Activated CD8-positive, alpha-beta memory T cell treated with anti-CD3 and anti-CD28 coated beads, Interleukin-2, amount 10 ng/mL, durations not matched to agents 7 days and 5 days (primary cell): ENCODE results near the gene ONECUT2. TPM values are rescaled to one million over a fixed set of nuclear protein-coding genes. Genes with fewer than 3 reads are reported as not detected.
"Not testable (repeated sequence)": the region's sequence is repeated elsewhere in the genome, so short reads cannot be mapped to it uniquely, and the experiment has no call there.

Experiments
- ATAC-seq: fragments of 150-1000 bp; cut with Tn5 transposase; one replicate; pipeline ENCODE4 v1.10.0; 2021; ENCODE audit warnings: moderate library complexity
- CTCF ChIA-PET: fragments of 350-600 bp; sonication (Branson Sonifier 250); formaldehyde crosslinking; loops from one replicate; lab custom pipeline; 2021; ENCODE audit warnings: antibody characterized with exemption; lab: Charles Lee
- DNase-seq: peaks from one replicate; pipeline ENCODE4 v3.0.0-alpha.2; 2020
- H3K27ac Mint-ChIP-seq: one replicate; pipeline ENCODE4 v1.8.0; 2021; ENCODE audit warnings: mild to moderate bottlenecking, mixed read lengths
- H3K27me3 Mint-ChIP-seq: one replicate; pipeline ENCODE4 v1.8.0; 2021; ENCODE audit warnings: mixed read lengths
- H3K36me3 Mint-ChIP-seq: one replicate; pipeline ENCODE4 v1.8.0; 2021; ENCODE audit warnings: mild to moderate bottlenecking, mixed read lengths
- H3K4me1 Mint-ChIP-seq: one replicate; pipeline ENCODE4 v1.8.0; 2021; ENCODE audit warnings: mixed read lengths
- H3K4me3 Mint-ChIP-seq: one replicate; pipeline ENCODE4 v1.8.0; 2021; ENCODE audit warnings: mild to moderate bottlenecking, moderate library complexity, mixed read lengths
- H3K9me3 Mint-ChIP-seq: one replicate; pipeline ENCODE4 v1.8.0; 2022; ENCODE audit warnings: low read depth, mixed read lengths
- total RNA-seq, 2 experiments: library from RNA; stranded (reverse); gene quantifications; one replicate each; pipeline ENCODE4 v1.2.3, GENCODE V29; 2021

Gene ONECUT2
- not detected for total RNA-seq

DNA sequence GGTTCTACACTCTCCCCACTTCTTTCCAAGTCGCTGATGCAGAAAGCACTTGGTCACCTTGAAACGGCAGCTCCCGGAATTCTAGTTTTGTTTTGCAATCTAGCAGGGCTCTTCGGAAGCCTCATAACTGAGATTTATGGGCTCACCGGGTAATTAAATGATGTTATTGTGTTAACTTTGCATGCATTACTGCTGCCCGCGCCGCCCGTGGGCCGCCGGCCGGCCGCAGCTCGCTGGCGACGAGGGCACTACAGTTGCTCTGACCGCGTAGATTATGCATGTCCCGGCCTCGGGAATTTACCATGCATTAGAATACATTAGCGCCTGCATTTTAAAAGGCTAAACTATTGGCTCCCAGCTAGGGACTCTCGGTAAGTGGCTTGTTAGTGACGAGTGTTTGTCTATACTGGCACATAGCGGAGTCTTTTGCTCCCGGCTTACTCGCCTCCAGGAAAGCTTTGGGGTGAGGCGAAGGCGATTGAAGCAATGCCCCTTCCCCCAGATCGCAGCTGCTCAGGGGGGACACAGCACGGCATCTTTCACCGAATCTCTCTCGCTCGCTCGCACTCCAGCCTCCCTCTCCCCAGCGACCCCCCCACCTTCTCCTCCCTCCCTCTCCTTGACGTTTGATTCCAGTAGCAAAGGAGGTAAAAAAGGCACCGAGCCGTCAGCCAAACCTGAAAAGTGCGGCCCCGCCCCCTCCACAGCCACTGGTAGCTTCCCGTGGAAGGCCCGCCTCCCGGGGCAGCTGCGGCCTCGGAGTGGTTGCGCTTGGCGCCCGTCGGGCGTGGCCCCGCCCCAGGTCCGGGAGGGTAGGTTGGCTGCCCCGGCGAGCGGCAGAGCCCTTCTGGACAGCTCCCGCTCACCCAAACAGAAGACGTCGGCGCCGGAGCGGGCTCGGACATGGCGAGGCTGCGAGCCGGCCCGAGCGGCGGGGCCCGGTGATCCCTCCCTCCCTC, at the start of gene ONECUT2:
Gene ONECUT2 (plus strand): TSS at position 839 of the 959 bp plus-strand sequence. CDS start 343 bp downstream, outside the sequence.
- CTCF ChIA-PET: interaction anchor here (0.9 kb wide), 1 partner anchor 9 kb away, joined by 3 read pairs; no protein-coding TSS in a partner anchor
- peak within 1 kb of the TSS; percentile 44 for H3K4me3 Mint-ChIP-seq
- H3K4me1 Mint-ChIP-seq: peaks cover 15% of the 10 kb centered on the region
- ATAC-seq (peak; percentile 75), DNase-seq (peak; percentile 64)
- H3K27ac Mint-ChIP-seq: peak within 1 kb of the TSS; percentile 61
- no peaks in the 10 kb centered on the region for H3K9me3 Mint-ChIP-seq
- peaks cover 9% of the 10 kb centered on the region for H3K36me3 Mint-ChIP-seq
- peaks cover 90% of the 10 kb centered on the region for H3K27me3 Mint-ChIP-seq

DNA sequence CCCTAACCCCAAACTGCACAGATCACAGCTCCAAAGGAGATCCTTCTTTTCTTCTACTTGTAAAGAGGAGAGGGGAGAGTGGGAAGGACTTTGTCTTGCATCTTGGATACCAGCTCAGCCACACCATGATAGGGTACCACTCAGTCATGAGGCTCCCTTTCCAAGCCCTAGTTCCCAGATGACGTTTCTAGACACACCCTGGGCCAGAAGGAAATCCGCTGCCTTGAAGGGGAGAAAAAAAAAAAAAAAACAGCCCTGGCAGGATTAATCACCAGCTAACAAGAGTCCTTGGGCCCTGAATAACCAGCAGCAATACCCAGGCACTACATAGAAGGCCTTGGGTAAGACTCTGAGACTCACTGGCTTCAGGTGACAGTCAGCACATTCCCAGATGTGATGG, 45.9 kb upstream of the ONECUT2 start:
- H3K4me3 Mint-ChIP-seq: no peak overlapping the region
- CTCF ChIA-PET: no interaction called here
- peaks cover 3% of the 10 kb centered on the region for H3K27me3 Mint-ChIP-seq
- DNase-seq: no peak
- H3K4me1 Mint-ChIP-seq: no peaks in the 10 kb centered on the region
- no peak for ATAC-seq
- no peaks in the 10 kb centered on the region for H3K36me3 Mint-ChIP-seq
- H3K9me3 Mint-ChIP-seq: no peaks in the 10 kb centered on the region
- H3K27ac Mint-ChIP-seq: no peak overlapping the region

DNA sequence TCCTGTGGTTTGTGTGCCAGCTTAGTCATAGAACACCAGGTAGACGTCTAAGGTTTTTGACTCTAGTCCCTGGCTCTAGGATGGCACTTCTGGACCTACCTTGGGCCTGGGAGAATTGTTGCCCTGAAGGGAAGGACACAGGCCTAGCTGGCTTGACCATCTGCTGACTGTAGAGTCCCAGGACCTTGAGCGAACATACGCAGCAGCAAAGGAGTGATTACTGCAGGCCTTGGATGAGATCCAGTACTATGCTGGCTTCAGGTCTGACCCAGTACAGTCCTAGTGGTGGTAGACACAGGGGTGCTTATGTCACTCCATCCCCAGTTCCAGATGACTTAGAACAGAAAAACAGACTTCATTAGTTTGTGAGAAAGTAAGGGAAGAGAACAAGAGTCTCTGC, 45.1 kb upstream of the ONECUT2 start:
- DNase-seq (no peak), ATAC-seq (no peak)
- Mint-ChIP-seq H3K4me1 (no peaks in the 10 kb centered on the region), H3K36me3 (no peaks in the 10 kb centered on the region), H3K27me3 (peaks cover 3% of the 10 kb centered on the region), H3K4me3 (no peak overlapping the region), H3K9me3 (no peaks in the 10 kb centered on the region), H3K27ac (no peak overlapping the region)
- CTCF ChIA-PET: no interaction called here

DNA sequence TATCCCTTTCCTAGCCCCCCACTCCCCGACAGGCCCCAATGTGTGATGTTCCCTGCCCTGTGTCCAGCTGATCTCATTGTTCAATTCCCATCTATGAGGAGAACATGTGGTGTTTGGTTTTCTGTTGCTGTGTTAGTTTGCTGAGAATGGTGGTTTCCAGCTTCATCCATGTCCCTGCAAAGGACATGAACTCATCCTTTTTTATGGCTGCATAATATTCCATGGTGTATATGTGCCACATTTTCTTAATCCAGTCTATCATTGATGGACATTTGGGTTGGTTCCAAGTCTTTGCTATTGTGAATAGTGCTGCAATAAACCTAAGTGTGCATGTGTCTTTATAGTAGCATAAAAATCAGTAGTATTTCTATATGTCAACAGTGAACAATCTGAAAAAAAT, 40.4 kb upstream of the ONECUT2 start:
- H3K27ac Mint-ChIP-seq, H3K4me3 Mint-ChIP-seq, DNase-seq, H3K36me3 Mint-ChIP-seq, H3K9me3 Mint-ChIP-seq, H3K4me1 Mint-ChIP-seq, ATAC-seq, CTCF ChIA-PET, H3K27me3 Mint-ChIP-seq: not testable (repeated sequence)

DNA sequence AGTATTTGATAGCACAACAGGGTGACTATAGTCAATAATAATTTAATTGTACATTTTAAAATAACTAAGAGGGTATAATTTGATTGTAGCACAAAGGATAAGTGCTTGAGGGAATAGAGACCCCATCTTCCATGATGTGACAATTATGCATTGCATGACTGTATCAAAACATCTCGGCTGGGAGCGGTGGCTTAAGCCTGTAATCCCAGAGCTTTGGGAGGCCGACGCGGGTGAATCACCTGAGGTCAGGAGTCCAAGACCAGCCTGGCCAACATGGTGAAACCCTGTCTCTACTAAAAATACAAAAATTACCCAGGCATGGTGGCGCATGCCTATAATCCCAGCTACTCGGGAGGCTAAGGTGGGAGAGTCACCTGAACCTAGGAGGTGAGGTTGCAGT, 38.3 kb upstream of the ONECUT2 start:
- H3K36me3 Mint-ChIP-seq, H3K9me3 Mint-ChIP-seq, H3K4me1 Mint-ChIP-seq, H3K27ac Mint-ChIP-seq, H3K4me3 Mint-ChIP-seq, DNase-seq, CTCF ChIA-PET, ATAC-seq, H3K27me3 Mint-ChIP-seq: not testable (repeated sequence)

DNA sequence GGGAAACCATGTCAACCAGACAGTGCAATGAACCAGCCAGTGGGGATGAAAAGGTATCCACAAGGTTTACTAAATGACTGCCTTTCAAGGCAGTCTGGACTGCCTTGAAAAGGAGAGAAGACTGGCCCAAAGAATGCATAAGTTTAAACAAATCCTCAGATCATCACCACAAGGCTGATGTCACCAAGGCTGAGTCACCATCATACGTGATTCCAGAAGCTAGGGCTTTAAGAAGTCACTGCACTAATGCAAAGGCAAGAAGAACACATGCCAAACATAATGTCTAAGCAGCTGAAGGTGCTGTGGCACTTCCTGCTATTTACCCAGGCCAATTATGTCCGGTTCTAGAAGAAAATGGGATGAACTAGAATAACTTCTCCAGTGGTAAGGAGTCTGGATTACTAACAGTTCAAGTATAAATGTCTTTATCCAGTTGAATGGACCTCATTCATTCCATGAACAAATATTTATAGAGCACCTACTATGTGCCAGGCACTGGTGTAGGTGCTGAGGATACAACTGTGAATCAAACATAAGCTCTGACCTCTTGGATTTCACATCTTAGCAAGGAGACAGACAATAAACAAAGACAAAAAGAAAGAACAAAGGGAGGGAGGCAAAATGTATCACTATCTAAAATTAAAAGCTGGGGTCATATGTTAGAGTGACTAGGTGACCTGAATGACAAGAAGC, 37.6 kb upstream of the ONECUT2 start:
- no peak for DNase-seq
- H3K27ac Mint-ChIP-seq: no peak overlapping the region
- H3K9me3 Mint-ChIP-seq: peaks cover 4% of the 10 kb centered on the region
- H3K4me3 Mint-ChIP-seq: no peak overlapping the region
- H3K36me3 Mint-ChIP-seq: no peaks in the 10 kb centered on the region
- no peaks in the 10 kb centered on the region for H3K4me1 Mint-ChIP-seq
- CTCF ChIA-PET: no interaction called here
- ATAC-seq: no peak
- H3K27me3 Mint-ChIP-seq: no peaks in the 10 kb centered on the region

DNA sequence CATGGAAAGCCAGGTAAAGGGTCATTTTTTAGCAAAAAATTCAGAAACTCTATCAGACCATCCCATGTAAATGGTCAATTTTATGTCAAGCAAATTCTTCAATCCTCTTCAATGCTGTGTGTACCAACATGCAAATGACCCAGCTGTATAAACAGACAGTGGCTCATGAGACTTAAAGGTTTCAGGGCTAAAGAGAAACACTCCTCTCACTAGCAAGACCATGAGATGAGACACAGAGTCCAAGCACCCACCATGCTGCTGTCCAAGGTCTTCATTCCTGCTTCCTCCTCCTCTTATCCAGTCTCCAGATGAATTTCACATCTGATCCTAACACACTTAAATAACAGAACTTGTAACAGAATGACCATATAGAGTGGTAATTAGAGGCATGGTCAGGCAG, 30.8 kb upstream of the ONECUT2 start:
- CTCF ChIA-PET: no interaction called here
- DNase-seq: no peak
- no peak overlapping the region for H3K27ac Mint-ChIP-seq
- H3K9me3 Mint-ChIP-seq: no peaks in the 10 kb centered on the region
- no peaks in the 10 kb centered on the region for H3K36me3 Mint-ChIP-seq
- H3K27me3 Mint-ChIP-seq: no peaks in the 10 kb centered on the region
- no peak overlapping the region for H3K4me3 Mint-ChIP-seq
- no peaks in the 10 kb centered on the region for H3K4me1 Mint-ChIP-seq
- ATAC-seq: no peak

DNA sequence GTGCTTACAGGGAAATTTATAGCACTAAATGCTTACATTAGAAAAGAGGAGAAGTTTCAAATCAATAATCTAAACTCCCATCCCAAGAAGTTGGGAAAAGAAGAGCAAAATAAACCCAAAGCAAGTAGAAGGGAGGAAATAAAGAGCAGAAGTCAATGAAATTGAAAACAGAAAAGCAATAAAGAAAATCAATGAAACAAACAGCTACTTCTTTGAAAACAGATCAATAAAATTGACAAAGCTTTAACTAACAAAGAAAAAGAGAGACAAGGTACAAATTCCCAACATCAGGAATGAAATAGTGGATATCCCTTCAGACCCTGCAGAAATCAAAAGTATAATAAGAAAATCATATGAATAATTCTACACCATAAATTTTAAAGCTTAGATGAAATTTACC, 25.5 kb upstream of the ONECUT2 start:
- peaks cover 5% of the 10 kb centered on the region for H3K27me3 Mint-ChIP-seq
- CTCF ChIA-PET: no interaction called here
- H3K9me3 Mint-ChIP-seq: no peaks in the 10 kb centered on the region
- DNase-seq (no peak), ATAC-seq (no peak)
- no peaks in the 10 kb centered on the region for H3K4me1 Mint-ChIP-seq
- H3K27ac Mint-ChIP-seq: no peak overlapping the region
- no peaks in the 10 kb centered on the region for H3K36me3 Mint-ChIP-seq
- H3K4me3 Mint-ChIP-seq: no peak overlapping the region

DNA sequence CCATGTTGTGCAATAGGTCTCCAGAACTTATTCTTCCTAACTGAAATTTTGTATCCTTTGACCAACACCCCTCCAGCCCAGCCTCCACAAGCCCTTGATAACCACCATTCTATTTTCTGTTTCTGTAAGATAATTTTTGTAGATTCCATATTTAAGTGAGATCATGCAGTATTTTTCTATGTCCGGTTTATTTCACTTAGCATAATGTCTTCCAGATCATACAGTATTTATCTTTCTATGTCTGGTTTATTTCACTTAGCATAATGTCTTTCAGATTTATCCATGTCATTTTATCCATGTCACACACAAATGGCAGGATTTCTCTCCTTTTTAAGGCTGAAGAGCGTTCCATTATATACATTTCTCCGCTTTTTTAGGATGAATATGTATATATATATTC, 24.4 kb upstream of the ONECUT2 start:
- Mint-ChIP-seq H3K9me3 (no peaks in the 10 kb centered on the region), H3K4me1 (no peaks in the 10 kb centered on the region), H3K27me3 (peaks cover 5% of the 10 kb centered on the region), H3K36me3 (no peaks in the 10 kb centered on the region), H3K4me3 (no peak overlapping the region), H3K27ac (no peak overlapping the region)
- DNase-seq (no peak), ATAC-seq (no peak)
- CTCF ChIA-PET: no interaction called here

DNA sequence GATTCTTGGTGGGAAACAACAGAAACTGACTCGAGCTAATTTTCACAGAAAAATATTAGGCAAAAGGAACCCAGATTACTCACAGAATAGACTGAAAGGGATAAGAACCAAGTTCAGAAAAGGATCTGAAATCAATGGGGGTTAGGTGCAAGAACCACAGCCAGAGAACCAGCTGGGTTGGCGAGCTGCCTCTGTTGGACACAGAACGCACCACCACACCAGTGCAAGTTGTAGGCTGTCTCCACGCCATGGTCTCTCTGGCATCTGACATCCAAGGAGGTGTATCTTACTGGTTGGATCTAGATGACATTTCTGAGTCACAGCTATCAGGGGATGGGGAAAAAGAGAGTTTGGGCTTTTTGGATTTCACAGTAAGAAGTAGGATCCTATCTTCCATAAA, 18.6 kb upstream of the ONECUT2 start:
- Mint-ChIP-seq H3K4me3 (no peak overlapping the region), H3K9me3 (no peaks in the 10 kb centered on the region), H3K4me1 (no peaks in the 10 kb centered on the region), H3K27me3 (peaks cover 7% of the 10 kb centered on the region), H3K27ac (no peak overlapping the region), H3K36me3 (no peaks in the 10 kb centered on the region)
- no peak for DNase-seq
- CTCF ChIA-PET: no interaction called here
- ATAC-seq: no peak

DNA sequence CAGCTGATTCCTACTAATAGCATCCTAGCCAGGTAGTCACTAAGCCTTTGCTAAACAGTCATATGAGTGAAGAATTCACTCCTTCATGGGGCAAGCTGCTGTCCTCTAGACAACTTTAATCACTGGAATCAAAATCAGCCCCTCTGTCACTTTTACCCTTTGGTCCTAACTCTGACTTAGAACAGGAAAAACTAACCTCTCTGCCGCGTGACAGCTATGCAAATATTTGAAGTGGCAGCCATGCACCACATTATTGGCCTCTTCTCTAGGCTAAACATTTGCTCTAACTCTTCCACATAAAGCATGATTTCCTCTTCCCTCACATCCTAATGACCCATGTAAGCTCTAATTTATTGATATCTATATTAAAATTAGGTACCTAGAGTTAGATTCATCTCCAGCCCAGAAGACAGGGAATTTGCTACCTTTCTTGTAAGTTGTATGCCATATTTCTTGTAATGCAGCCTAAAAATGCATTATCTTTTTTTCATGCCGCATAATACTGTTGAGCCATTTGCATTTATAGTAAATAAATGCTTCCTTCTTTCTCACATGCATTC, 12.8 kb upstream of the ONECUT2 start:
- Mint-ChIP-seq H3K36me3 (no peaks in the 10 kb centered on the region), H3K4me1 (no peaks in the 10 kb centered on the region), H3K4me3 (no peak overlapping the region), H3K9me3 (peaks cover 2% of the 10 kb centered on the region), H3K27me3 (peaks cover 26% of the 10 kb centered on the region), H3K27ac (no peak overlapping the region)
- CTCF ChIA-PET: no interaction called here
- no peak for DNase-seq
- ATAC-seq: no peak

DNA sequence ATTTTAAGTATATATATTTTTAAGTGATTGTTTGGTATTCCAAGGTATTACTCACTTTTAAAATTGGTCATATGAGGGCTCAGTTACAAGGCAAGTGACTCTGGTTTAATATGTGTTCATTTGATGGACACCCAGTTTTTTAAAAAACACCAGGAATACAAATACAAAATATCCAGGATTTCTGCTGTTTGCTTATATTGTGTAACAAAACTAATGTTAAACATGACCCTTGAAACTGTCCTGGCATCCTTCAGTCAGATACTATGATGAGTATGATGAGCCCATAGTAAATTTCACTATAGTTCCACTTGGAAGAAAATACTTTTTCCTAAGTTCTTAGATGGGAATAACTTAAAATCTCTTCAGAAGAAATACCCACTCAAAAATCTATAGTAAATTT, 11.4 kb upstream of the ONECUT2 start:
- Mint-ChIP-seq H3K36me3 (no peaks in the 10 kb centered on the region), H3K4me3 (no peak overlapping the region), H3K4me1 (no peaks in the 10 kb centered on the region), H3K27me3 (peaks cover 33% of the 10 kb centered on the region), H3K27ac (no peak overlapping the region), H3K9me3 (peaks cover 2% of the 10 kb centered on the region)
- no peak for ATAC-seq
- CTCF ChIA-PET: no interaction called here
- no peak for DNase-seq

DNA sequence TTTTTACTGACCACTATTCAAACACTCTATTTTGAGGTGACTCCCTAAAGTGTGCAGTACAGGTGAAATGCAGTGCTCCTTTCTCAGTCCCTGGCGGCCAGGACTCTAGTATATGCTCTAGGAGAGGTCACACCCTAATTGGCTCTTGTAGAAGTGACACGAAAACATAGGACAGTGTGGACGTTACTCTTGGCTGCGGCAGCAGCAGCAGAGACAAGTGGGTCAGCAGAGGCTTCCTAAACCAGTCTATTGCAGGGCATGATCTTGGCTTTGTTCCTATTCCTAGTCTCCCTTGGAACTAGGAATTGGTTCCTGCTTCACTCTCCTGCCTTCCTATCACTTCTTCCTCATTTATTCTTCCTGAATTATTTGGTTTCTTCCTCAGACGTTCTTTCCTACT, 10.1 kb upstream of the ONECUT2 start:
- ATAC-seq (no peak), DNase-seq (no peak)
- H3K27me3 Mint-ChIP-seq: peaks cover 44% of the 10 kb centered on the region
- H3K27ac Mint-ChIP-seq: no peak overlapping the region
- no peak overlapping the region for H3K4me3 Mint-ChIP-seq
- CTCF ChIA-PET: interaction anchor here (1.0 kb wide), 1 partner anchor 10 kb away, joined by 3 read pairs; the partner anchor contains the start of gene ONECUT2
- H3K9me3 Mint-ChIP-seq: peaks cover 4% of the 10 kb centered on the region
- H3K36me3 Mint-ChIP-seq: peaks cover 3% of the 10 kb centered on the region
- H3K4me1 Mint-ChIP-seq: no peaks in the 10 kb centered on the region
